PC-3 (cell line): ENCODE measurements around the gene CEP128. TPM values are rescaled to one million over a fixed set of nuclear protein-coding genes. Genes with fewer than 3 reads are reported as not detected.

Experiments
- ATAC-seq: fragments of 200-7000 bp; cut with Tn5 transposase; 2 replicates; pipeline ENCODE4 v1.9.1; 2020; ENCODE audit warnings: mild to moderate bottlenecking, moderate library complexity
- BruUV-seq: library from RNA; stranded (reverse); fragments of 400-500 nt; replicated peaks from 2 replicates; lab custom pipeline; 2021; lab: Mats Ljungman, UMichigan
- CTCF ChIA-PET: fragments of 300-600 bp; sonication (Branson Sonifier 250); formaldehyde crosslinking; loops from one replicate; lab custom pipeline; 2022; ENCODE audit warnings: antibody characterized with exemption; lab: Charles Lee
- POLR2A ChIA-PET: fragments of 300-600 bp; sonication (Branson Sonifier 250); formaldehyde crosslinking; loops from one replicate; lab custom pipeline; 2022; ENCODE audit warnings: antibody characterized with exemption; ENCODE audit not compliant: unreplicated experiment; lab: Charles Lee
- DNase-seq: peaks from one replicate; pipeline ENCODE4 v3.0.0-alpha.2; 2015
- H2AFZ ChIP-seq: fragments of 300-600 bp; sonication (generic); 2 replicates; pipeline ENCODE4 v1.6.0; 2016; ENCODE audit warnings: antibody characterized with exemption, low read length
- H3F3A ChIP-seq: fragments of 300-600 bp; sonication (generic); one replicate; pipeline ENCODE4 v1.6.0; 2017; ENCODE audit warnings: antibody characterized with exemption, low read length, control low read depth, mild to moderate bottlenecking; ENCODE audit not compliant: unreplicated experiment
- H3K27ac ChIP-seq: fragments of 300-600 bp; sonication (generic); 2 replicates; pipeline ENCODE4 v1.5.1; 2016; ENCODE audit warnings: mild to moderate bottlenecking, low read length
- H3K27me3 ChIP-seq: fragments of 300-600 bp; sonication (generic); 2 replicates; pipeline ENCODE4 v1.6.1; 2016; ENCODE audit warnings: low read length, mixed read lengths
- H3K36me3 ChIP-seq: fragments of 300-600 bp; sonication (generic); 2 replicates; pipeline ENCODE4 v1.6.1; 2016; ENCODE audit warnings: low read depth, mixed run types, low read length, mixed read lengths
- H3K4me1 ChIP-seq: fragments of 300-600 bp; sonication (generic); 2 replicates; pipeline ENCODE4 v1.5.1; 2016; ENCODE audit warnings: low read length; ENCODE audit not compliant: insufficient read depth
- H3K4me2 ChIP-seq: fragments of 300-600 bp; sonication (generic); 2 replicates; pipeline ENCODE4 v1.6.0; 2016; ENCODE audit warnings: low read length
- H3K4me3 ChIP-seq: fragments of 300-600 bp; sonication (generic); 2 replicates; pipeline ENCODE4 v1.5.1; 2016; ENCODE audit warnings: mild to moderate bottlenecking, low read length, mixed read lengths
- H3K79me2 ChIP-seq: fragments of 300-600 bp; sonication (generic); 2 replicates; pipeline ENCODE4 v1.6.1; 2017; ENCODE audit warnings: low read length, mixed read lengths
- H3K9ac ChIP-seq: fragments of 300-600 bp; sonication (generic); 2 replicates; pipeline ENCODE4 v1.6.0; 2016; ENCODE audit warnings: mild to moderate bottlenecking, low read length
- H3K9me2 ChIP-seq: fragments of 300-600 bp; sonication (generic); replicated peaks from 2 replicates; pipeline ENCODE4 v1.6.1; 2016; ENCODE audit warnings: mixed run types, low read length, mixed read lengths
- H3K9me3 ChIP-seq: fragments of 300-600 bp; sonication (generic); 2 replicates; pipeline ENCODE4 v1.6.1; 2016; ENCODE audit warnings: low read length, mixed read lengths
- H4K20me1 ChIP-seq: fragments of 300-600 bp; sonication (generic); 2 replicates; pipeline ENCODE4 v1.6.1; 2016; ENCODE audit warnings: low read length, mixed read lengths
- CTCF ChIP-seq: fragments of 300-600 bp; sonication (generic); conservative IDR thresholded peaks from 2 replicates; pipeline ENCODE4 v1.5.1; 2017; ENCODE audit warnings: antibody characterized with exemption, low read depth, mild to moderate bottlenecking, low read length
- EZH2 ChIP-seq: fragments of 300-600 bp; sonication (generic); IDR thresholded peaks from one replicate; pipeline ENCODE4 v1.6.1; 2017; ENCODE audit warnings: antibody characterized with exemption, mild to moderate bottlenecking, low read length; ENCODE audit not compliant: unreplicated experiment
- EZH2phosphoT487 ChIP-seq: fragments of 300-600 bp; sonication (generic); IDR thresholded peaks from 2 replicates; pipeline ENCODE4 v1.6.1; 2018; ENCODE audit warnings: mild to moderate bottlenecking, antibody characterized with exemption, low read length, borderline replicate concordance
- intact Hi-C: fragments of 100-400 bp; cut with micrococcal nuclease; formaldehyde crosslinking; loops from 2 replicates; pipeline ENCODE4 v1.9.0; 2023
- total RNA-seq: library from RNA; depleted of rRNA; stranded (reverse); fragments of >200 nt; gene quantifications from 2 replicates; pipeline ENCODE4 v1.2.3, GENCODE V29; 2014

CEP128 gene
- total RNA-seq, 1 experiment from 2014 or later = 11.6 TPM

GRCh38 chr14:80762641-80763228 is 178.8 kb downstream of the CEP128 start:
- no peak overlapping the region for H3K4me2 ChIP-seq
- TF ChIP-seq EZH2 = no peak
- TF ChIP-seq CTCF = no peak
- TF ChIP-seq EZH2phosphoT487 = no peak
- POLR2A ChIA-PET = no interaction called here
- no peaks in the 10 kb centered on the region for H3K9me2 ChIP-seq
- no TSS peak for BruUV-seq
- intact Hi-C loops = no loop called here
- no peak overlapping the region for H3K9ac ChIP-seq
- no peak overlapping the region for H2AFZ ChIP-seq
- H3K36me3 ChIP-seq = no peaks in the 10 kb centered on the region
- CTCF ChIA-PET = no interaction called here
- no peaks in the 10 kb centered on the region for H3K4me1 ChIP-seq
- no peaks in the 10 kb centered on the region for H3F3A ChIP-seq
- H3K9me3 ChIP-seq = no peaks in the 10 kb centered on the region
- H3K4me3 ChIP-seq = no peak overlapping the region
- H3K27ac ChIP-seq = no peak overlapping the region
- DNase-seq = no peak
- no peaks in the 10 kb centered on the region for H3K27me3 ChIP-seq
- no peaks in the 10 kb centered on the region for H3K79me2 ChIP-seq
- H4K20me1 ChIP-seq = no peaks in the 10 kb centered on the region
- no peak for ATAC-seq

GRCh38 chr14:80754696-80755095 is 186.8 kb downstream of the CEP128 start:
- Histone ChIP-seq H3K27ac (no peak overlapping the region), H3K4me3 (no peak overlapping the region), H3K9me2 (no peaks in the 10 kb centered on the region), H3K4me2 (no peak overlapping the region), H3K79me2 (no peaks in the 10 kb centered on the region), H3K9ac (no peak overlapping the region), H3K36me3 (no peaks in the 10 kb centered on the region; the same call in 1 of the 2 replicates), H3F3A (no peaks in the 10 kb centered on the region), H3K9me3 (no peaks in the 10 kb centered on the region), H3K27me3 (no peaks in the 10 kb centered on the region), H4K20me1 (no peaks in the 10 kb centered on the region), H2AFZ (no peak overlapping the region), H3K4me1 (no peaks in the 10 kb centered on the region)
- intact Hi-C loops = no loop called here
- no TSS peak for BruUV-seq
- CTCF ChIA-PET = no interaction called here
- DNase-seq = no peak
- ATAC-seq = no peak
- TF ChIP-seq EZH2phosphoT487 (no peak), EZH2 (no peak), CTCF (no peak)
- POLR2A ChIA-PET = no interaction called here

- Histone ChIP-seq H3F3A (no peaks in the 10 kb centered on the region), H3K4me1 (no peaks in the 10 kb centered on the region), H4K20me1 (no peaks in the 10 kb centered on the region), H3K9me3 (no peaks in the 10 kb centered on the region), H2AFZ (no peak overlapping the region), H3K4me2 (no peak overlapping the region), H3K36me3 (no peaks in the 10 kb centered on the region; the same call in 1 of the 2 replicates), H3K27ac (no peak overlapping the region), H3K9me2 (no peaks in the 10 kb centered on the region), H3K27me3 (no peaks in the 10 kb centered on the region), H3K79me2 (no peaks in the 10 kb centered on the region), H3K4me3 (no peak overlapping the region), H3K9ac (no peak overlapping the region)
- no peak for TF ChIP-seq EZH2phosphoT487
- TF ChIP-seq EZH2 = no peak
- TF ChIP-seq CTCF = no peak
- no peak for DNase-seq
- intact Hi-C loops = no loop called here
- ChIA-PET POLR2A (no interaction called here), CTCF (no interaction called here)
- ATAC-seq = no peak
- no TSS peak for BruUV-seq
These were observed 190.3 kb downstream of the CEP128 start for GRCh38 chr14:80751285-80751684.
